SK-N-SH (cell line): ENCODE measurements around the gene PSMG3.
"Not testable (repeated sequence)": the region's sequence is repeated elsewhere in the genome, so short reads cannot be mapped to it uniquely, and the experiment has no call there.

Source experiments
- CTCF ChIP-seq: fragments of 200-600 bp; sonication (generic); IDR thresholded peaks from 2 replicates; pipeline ENCODE4 v1.6.1; 2017; ENCODE audit warnings: antibody characterized with exemption, mild to moderate bottlenecking, moderate library complexity
- FOXJ3 ChIP-seq: sonication (generic); formaldehyde crosslinking; IDR thresholded peaks from 2 replicates; pipeline ENCODE4 v1.5.1; 2020; ENCODE audit warnings: mild to moderate bottlenecking, missing genetic modification reagents
- GATA2 ChIP-seq: sonication (generic); formaldehyde crosslinking; IDR thresholded peaks from 2 replicates; pipeline ENCODE4 v1.5.0; 2020; ENCODE audit warnings: mild to moderate bottlenecking, missing genetic modification reagents
- POLR2AphosphoS5 ChIP-seq: IDR thresholded peaks from 2 replicates; pipeline ENCODE4 v1.6.1; 2012; ENCODE audit warnings: low read depth, low read length
- RAD21 ChIP-seq: IDR thresholded peaks from 2 replicates; pipeline ENCODE4 v1.6.1; 2012; ENCODE audit warnings: mild to moderate bottlenecking, low read length
- TAF1 ChIP-seq: IDR thresholded peaks from 2 replicates; pipeline ENCODE4 v1.6.1; 2012; ENCODE audit warnings: low read depth, mild to moderate bottlenecking, low read length, moderate library complexity, borderline replicate concordance

GRCh38 chr7:1519322-1519922, 50.4 kb downstream of the PSMG3 start:
- TF ChIP-seq TAF1; FOXJ3 (CRISPR knock-in tag); CTCF; POLR2AphosphoS5; RAD21; GATA2 (CRISPR knock-in tag): not testable (repeated sequence)
